ENCODE measurements around the gene GAPDHS. TPM values are rescaled to one million over a fixed set of nuclear protein-coding genes. Genes with fewer than 3 reads are reported as not detected.

GAPDHS gene
- total RNA-seq, 6 experiments from 2014 or later = not detected

DNA sequence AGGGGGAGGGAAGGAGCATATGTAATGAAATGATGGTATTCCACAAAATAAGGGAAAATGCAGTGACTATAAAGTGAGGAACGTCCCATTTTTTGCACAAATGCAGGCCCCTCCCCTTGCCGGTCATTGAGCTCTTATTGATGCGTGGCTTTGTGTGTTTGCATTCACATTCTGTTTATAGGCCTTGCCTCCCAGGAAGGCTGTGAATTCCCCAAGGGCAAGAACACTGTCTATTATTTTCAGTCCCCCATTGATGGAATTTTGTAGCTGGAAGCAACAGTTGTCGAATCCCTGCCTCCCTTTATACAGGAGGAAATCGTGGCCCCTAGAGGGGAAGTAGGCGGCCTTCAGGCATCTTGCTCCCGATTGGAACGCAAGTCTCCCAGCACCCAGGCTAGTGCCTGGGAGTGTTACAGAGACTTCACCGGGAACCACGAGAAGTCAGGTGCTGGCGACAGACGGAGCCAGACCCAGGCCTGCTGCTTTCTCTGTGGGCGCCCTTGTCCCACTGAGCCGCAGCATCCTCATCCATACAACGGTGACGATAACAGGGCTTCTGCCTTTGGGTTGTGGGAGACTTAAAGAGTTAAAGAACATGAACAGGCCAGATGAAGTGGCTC lies 12.0 kb upstream of the GAPDHS start:
- WGBS (ENCODE audit: insufficient coverage, low coverage, low lambda C conversion rate, missing lambda C conversion rate) = 63% methylated on average over 2 of the region's 16 CpGs
- ATAC-seq = no peak
- Histone ChIP-seq H3K36me3 (no peaks in the 10 kb centered on the region), H3K4me1 (no peaks in the 10 kb centered on the region), H3K4me3 (no peak overlapping the region), H3K27me3 (no peaks in the 10 kb centered on the region), H3K9me3 (no peaks in the 10 kb centered on the region), H3K27ac (no peak overlapping the region)
- no peak for DNase-seq
- intact Hi-C loops (cut with DNase I) = no loop called here
- no peak for TF ChIP-seq POLR2A (IDR thresholded peaks at IDR 0.05)

DNA sequence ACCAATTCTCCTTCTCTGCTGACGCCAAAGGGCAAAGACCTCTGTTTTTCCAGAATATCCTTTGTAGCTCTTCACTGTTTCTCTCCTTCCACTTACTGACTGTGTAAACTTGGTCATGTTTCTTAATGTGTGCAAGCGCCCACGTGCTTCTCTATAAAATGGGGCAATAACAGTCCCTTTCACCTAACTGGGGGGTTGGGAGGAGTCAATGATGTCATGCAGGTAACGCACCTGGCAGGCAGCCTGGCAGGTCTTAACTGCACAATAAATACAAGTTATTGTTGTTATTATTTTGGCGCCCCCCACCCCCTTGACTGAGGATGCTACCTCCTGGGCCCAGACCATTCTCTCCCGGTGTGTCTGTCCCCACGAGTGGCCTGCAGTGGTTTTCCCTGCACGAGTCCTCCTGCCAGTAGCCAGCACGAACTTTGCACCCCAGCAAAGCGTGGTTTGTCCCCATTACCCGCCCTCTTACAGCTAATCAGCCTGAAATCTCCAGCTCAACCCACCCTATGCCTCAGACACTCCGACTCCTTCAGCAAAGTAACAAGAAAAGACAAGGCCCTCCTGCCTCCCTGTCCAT lies 10.4 kb upstream of the GAPDHS start:
- Histone ChIP-seq H3K9me3 (no peaks in the 10 kb centered on the region), H3K27me3 (no peaks in the 10 kb centered on the region), H3K4me3 (no peak overlapping the region), H3K36me3 (no peaks in the 10 kb centered on the region), H3K4me1 (no peaks in the 10 kb centered on the region), H3K27ac (no peak overlapping the region)
- DNase-seq (no peak), ATAC-seq (no peak)
- intact Hi-C loops (cut with DNase I) = no loop called here
- no peak for TF ChIP-seq POLR2A (IDR thresholded peaks at IDR 0.05)
- TF ChIP-seq CTCF (IDR thresholded peaks at IDR 0.05) = no peak
- WGBS (ENCODE audit: insufficient coverage, low coverage, low lambda C conversion rate, missing lambda C conversion rate) = 56% methylated on average over 10 of the region's 12 CpGs

DNA sequence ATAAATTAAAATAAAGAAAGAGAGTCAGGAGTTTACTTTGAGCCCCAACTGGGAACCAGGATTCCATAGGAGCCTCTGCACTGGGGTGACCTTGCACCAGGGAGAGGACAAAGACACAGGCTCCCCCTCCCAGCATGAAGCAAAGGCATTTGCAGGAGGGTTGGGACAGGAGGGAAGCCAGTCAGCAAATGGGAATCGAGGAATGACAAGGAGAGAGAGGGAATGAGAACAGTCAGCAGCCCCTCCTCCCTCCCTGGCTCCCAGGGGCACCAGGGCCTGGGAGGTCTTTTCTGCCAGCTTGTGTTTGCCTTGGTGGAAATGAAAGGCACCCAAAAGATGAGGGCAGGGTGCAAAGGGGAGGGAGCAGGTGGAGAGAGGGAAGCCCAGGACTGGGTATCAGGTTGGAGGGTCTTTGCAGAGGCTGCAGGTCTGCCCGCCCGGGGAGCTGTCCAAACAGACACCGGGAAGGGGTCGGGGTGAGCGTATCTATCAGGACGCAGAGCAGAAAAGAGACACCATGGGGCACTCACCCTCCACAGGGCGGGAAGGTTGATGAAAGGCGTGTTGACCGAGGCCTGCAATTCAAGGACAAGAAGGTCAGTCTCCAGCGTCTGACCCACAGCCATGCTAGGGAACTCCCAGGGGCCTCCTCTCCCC lies 8.9 kb upstream of the GAPDHS start:
- H3K27ac ChIP-seq = no peak overlapping the region
- no peak for ATAC-seq
- intact Hi-C loops (cut with DNase I) = no loop called here
- no peaks in the 10 kb centered on the region for H3K36me3 ChIP-seq
- no peak overlapping the region for H3K4me3 ChIP-seq
- WGBS (ENCODE audit: insufficient coverage, low coverage, low lambda C conversion rate, missing lambda C conversion rate) = 25% methylated on average over 7 of the region's 11 CpGs
- no peaks in the 10 kb centered on the region for H3K9me3 ChIP-seq
- H3K27me3 ChIP-seq = no peaks in the 10 kb centered on the region
- no peak for TF ChIP-seq POLR2A (IDR thresholded peaks at IDR 0.05)
- no peak for TF ChIP-seq CTCF (IDR thresholded peaks at IDR 0.05)
- H3K4me1 ChIP-seq = no peaks in the 10 kb centered on the region
- DNase-seq = no peak

GRCh38 chr19:35525873-35526272 lies 7.4 kb upstream of the GAPDHS start:
- no peak for DNase-seq
- TF ChIP-seq POLR2A (IDR thresholded peaks at IDR 0.05) = no peak
- intact Hi-C loops (cut with DNase I) = no loop called here
- WGBS (ENCODE audit: insufficient coverage, low coverage, low lambda C conversion rate, missing lambda C conversion rate) = 17% methylated on average over 1 of the region's 4 CpGs
- Histone ChIP-seq H3K4me1 (no peaks in the 10 kb centered on the region), H3K9me3 (no peaks in the 10 kb centered on the region), H3K4me3 (no peak overlapping the region), H3K27ac (no peak overlapping the region), H3K36me3 (no peaks in the 10 kb centered on the region), H3K27me3 (no peaks in the 10 kb centered on the region)
- ATAC-seq = no peak

- intact Hi-C loops (cut with DNase I) = no loop called here
- TF ChIP-seq CTCF (IDR thresholded peaks at IDR 0.05) (no peak), POLR2A (IDR thresholded peaks at IDR 0.05) (no peak)
- Histone ChIP-seq H3K36me3 (no peaks in the 10 kb centered on the region), H3K27ac (no peak within 1 kb of the TSS), H3K4me1 (no peaks in the 10 kb centered on the region), H3K9me3 (no peaks in the 10 kb centered on the region), H3K27me3 (no peaks in the 10 kb centered on the region), H3K4me3 (no peak within 1 kb of the TSS)
- ATAC-seq (no peak), DNase-seq (no peak)
- 55% methylated on average over 7 of the region's 11 CpGs for WGBS (ENCODE audit: insufficient coverage, low coverage, low lambda C conversion rate, missing lambda C conversion rate)
Measured at GRCh38 chr19:35528218-35529038, 4.8 kb upstream of the GAPDHS start, which contains the start of gene SBSN. TSS of gene SBSN (minus strand) at chr19:35528311. CDS start at chr19:35528281, 30 bp downstream.

Measured in right lobe of liver (tissue), 6 donors.